ENCODE measurements around the gene TRPV4. TPM values are rescaled to one million over a fixed set of nuclear protein-coding genes. Genes with fewer than 3 reads are reported as not detected.

Gene TRPV4
- total and polyA plus RNA-seq, 2 experiments from 2014 or later: 2.3 to 4.7 TPM

- H3K36me3 ChIP-seq (replicated peaks; ENCODE audit: insufficient read depth, low read depth): no peaks in the 10 kb centered on the region
- H3K27me3 ChIP-seq: no peaks in the 10 kb centered on the region
- H3K27ac ChIP-seq: no peak overlapping the region
- WGBS (ENCODE audit: low lambda C conversion rate, missing lambda C conversion rate): 24% methylated on average over 28 of the region's 31 CpGs
- no peaks in the 10 kb centered on the region for H3K79me2 ChIP-seq
- H3K9me3 ChIP-seq (ENCODE audit: low read depth): no peaks in the 10 kb centered on the region
- peak overlapping the region; percentile 58 for H3K4me3 ChIP-seq
- H3K4me1 ChIP-seq (ENCODE audit: insufficient read depth): peaks cover 7% of the 10 kb centered on the region
- no peaks in the 10 kb centered on the region for H3K9me2 ChIP-seq (replicated peaks; ENCODE audit: insufficient read depth)
- H3K4me2 ChIP-seq: peak overlapping the region; percentile 94
- no peak for DNase-seq (ENCODE audit: low spot score)
- peak overlapping the region; percentile 66 for H2AFZ ChIP-seq
- TF ChIP-seq CTCF (IDR thresholded peaks at IDR 0.05; ENCODE audit: poor library complexity): no peak
- no peak for TF ChIP-seq EZH2 (IDR thresholded peaks at IDR 0.05; ENCODE audit: borderline replicate concordance)
- H4K20me1 ChIP-seq (ENCODE audit: insufficient read depth, poor library complexity, severe bottlenecking): no peaks in the 10 kb centered on the region
Observed at GRCh38 chr12:109832541-109833306, 474 bp downstream of the TRPV4 start.

- 75% methylated on average over 9 of the region's 9 CpGs for WGBS (ENCODE audit: low lambda C conversion rate, missing lambda C conversion rate)
- DNase-seq (ENCODE audit: low spot score): no peak
- no peak overlapping the region for H3K27ac ChIP-seq
- no peak for TF ChIP-seq CTCF (IDR thresholded peaks at IDR 0.05; ENCODE audit: poor library complexity)
- no peak for TF ChIP-seq EZH2 (IDR thresholded peaks at IDR 0.05; ENCODE audit: borderline replicate concordance)
- TF ChIP-seq EZH2phosphoT487 (IDR thresholded peaks at IDR 0.05; ENCODE audit: low read depth, severe bottlenecking, unreplicated experiment): no peak
- no peaks in the 10 kb centered on the region for H3K9me3 ChIP-seq (ENCODE audit: low read depth)
- H2AFZ ChIP-seq: no peak overlapping the region
- H3K79me2 ChIP-seq: no peaks in the 10 kb centered on the region
- no peaks in the 10 kb centered on the region for H3K36me3 ChIP-seq (replicated peaks; ENCODE audit: insufficient read depth, low read depth)
- H3K9me2 ChIP-seq (replicated peaks; ENCODE audit: insufficient read depth): no peaks in the 10 kb centered on the region
- H3K4me3 ChIP-seq: no peak overlapping the region
- no peaks in the 10 kb centered on the region for H4K20me1 ChIP-seq (ENCODE audit: insufficient read depth, poor library complexity, severe bottlenecking)
- no peaks in the 10 kb centered on the region for H3K27me3 ChIP-seq
- H3K4me1 ChIP-seq (ENCODE audit: insufficient read depth): peaks cover 7% of the 10 kb centered on the region
- H3K4me2 ChIP-seq: peak overlapping the region; percentile 94
Observed at GRCh38 chr12:109831929-109832328, 1.3 kb downstream of the TRPV4 start.

DNA sequence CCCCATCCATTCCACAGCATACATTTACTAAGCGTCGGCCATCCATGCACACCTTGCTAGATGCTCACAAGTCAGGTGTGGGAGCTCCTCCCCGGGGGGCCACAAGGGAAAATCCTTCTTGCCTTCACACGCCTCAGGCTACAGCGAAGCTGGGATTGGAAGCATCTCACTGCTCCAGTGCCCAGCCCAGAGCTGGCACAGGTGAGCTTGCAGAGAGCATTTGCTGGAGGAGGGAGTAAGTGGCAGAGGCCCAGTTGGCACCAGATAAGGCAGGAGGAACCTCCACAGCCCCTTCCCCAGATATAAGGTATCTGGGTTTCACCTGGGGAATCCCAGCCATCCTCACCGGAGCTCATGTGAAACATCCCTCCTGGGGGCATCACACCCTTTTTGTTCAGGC lies 1.8 kb downstream of the TRPV4 start:
- no peak overlapping the region for H3K4me3 ChIP-seq
- H3K27me3 ChIP-seq: no peaks in the 10 kb centered on the region
- DNase-seq (ENCODE audit: low spot score): no peak
- 88% methylated on average over 6 of the region's 6 CpGs for WGBS (ENCODE audit: low lambda C conversion rate, missing lambda C conversion rate)
- H4K20me1 ChIP-seq (ENCODE audit: insufficient read depth, poor library complexity, severe bottlenecking): no peaks in the 10 kb centered on the region
- H3K9me2 ChIP-seq (replicated peaks; ENCODE audit: insufficient read depth): no peaks in the 10 kb centered on the region
- H3K36me3 ChIP-seq (replicated peaks; ENCODE audit: insufficient read depth, low read depth): no peaks in the 10 kb centered on the region
- TF ChIP-seq CTCF (IDR thresholded peaks at IDR 0.05; ENCODE audit: poor library complexity) (no peak), EZH2phosphoT487 (IDR thresholded peaks at IDR 0.05; ENCODE audit: low read depth, severe bottlenecking, unreplicated experiment) (no peak), EZH2 (IDR thresholded peaks at IDR 0.05; ENCODE audit: borderline replicate concordance) (no peak)
- no peaks in the 10 kb centered on the region for H3K79me2 ChIP-seq
- peaks cover 7% of the 10 kb centered on the region for H3K4me1 ChIP-seq (ENCODE audit: insufficient read depth)
- H2AFZ ChIP-seq: no peak overlapping the region
- H3K9me3 ChIP-seq (ENCODE audit: low read depth): no peaks in the 10 kb centered on the region
- no peak overlapping the region for H3K27ac ChIP-seq
- no peak overlapping the region for H3K4me2 ChIP-seq

Measured in hepatocyte (in vitro differentiated cells).